HG03060 (cell line): ENCODE results near the gene UBE2V1.

Experiments used
- ATAC-seq: cut with Tn5 transposase; IDR thresholded peaks from one replicate; pipeline ENCODE4 v1.9.1; 2021; ENCODE audit warnings: low read depth, moderate number of reproducible peaks; ENCODE audit not compliant: unreplicated experiment

UBE2V1 gene

DNA sequence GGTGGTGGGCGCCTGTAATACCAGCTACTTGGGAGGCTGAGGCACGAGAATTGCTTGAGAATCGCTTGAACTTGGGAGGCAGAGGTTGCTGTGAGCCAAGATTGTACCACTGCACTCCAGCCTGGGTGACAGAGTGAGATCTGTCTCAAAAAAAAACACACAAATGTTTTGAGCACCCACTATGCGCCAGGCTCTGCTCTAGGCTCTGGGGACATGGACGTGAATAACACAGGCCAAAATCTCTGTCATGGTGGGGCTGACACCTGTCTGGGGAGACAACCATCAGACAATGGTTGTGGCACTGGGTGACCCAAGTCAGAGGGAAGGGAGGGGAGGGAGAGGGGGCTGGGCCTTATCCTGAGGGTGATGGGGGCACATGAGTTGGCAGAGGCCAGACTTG is 62.7 kb downstream of the UBE2V1 start:
- no peak for ATAC-seq

DNA sequence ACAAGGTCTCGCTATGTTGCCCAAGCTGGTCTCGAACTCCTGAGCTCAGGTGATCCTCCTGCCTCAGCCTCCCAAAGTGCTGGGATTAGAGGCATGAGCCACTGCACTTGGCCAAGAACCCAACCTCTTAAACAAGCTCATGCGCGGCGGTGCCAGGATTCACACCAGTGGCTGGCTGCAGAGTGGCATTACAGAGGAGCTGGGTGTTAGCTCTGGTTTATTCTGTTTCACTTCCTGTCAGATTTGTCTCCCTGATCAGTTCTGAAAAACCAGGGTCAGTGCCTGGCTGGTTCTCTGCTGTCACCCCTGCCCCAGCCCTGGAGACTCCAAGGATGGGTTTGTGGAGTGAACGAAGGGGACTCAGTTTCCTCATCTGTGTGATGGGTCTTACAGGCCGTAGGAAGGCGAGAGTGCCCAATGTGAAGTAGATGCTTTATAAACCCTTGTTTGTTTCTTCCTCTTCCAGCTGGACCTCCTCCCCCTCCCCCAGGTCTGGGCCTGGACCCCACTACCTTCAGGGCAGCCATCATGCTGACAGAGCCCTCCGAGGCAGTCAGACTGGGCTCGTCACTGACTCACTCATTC is 63.4 kb downstream of the UBE2V1 start:
- ATAC-seq, result no peak

DNA sequence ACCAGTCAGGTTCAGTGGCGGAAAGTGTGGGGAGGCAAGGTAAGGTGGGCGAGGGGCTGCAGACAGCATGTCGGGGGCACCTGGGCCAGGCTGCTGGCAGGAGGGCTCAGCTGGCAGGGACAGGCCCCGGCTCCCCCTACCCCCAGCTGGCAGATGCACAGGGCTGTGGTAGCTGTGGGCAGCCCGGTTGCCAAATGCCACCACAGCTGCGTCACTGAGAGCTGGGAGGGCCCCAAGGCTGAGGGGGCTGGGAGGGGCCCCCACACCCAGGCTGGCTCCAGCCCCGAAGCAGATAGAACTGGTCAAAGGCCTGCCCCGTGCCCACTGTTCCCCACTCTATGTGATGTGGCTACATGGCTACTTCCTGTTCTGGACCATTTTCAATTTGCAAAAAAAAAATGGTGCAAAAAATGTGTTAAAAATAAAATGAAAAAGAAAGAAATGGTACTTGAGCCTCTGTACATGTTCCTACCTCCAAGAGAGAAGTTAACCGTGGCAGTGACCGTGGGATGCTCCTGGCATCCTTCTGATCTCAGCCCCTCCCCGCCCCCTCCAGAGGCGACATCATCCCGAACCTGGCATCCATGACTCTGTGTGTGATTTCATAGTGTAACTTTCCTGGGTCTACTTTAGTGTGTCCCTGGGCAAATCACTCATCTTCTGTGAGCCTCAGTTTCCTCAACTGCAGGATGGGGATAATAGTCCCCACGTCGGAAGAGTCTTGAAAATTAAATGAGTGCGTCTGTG is 64.4 kb downstream of the UBE2V1 start:
- no peak for ATAC-seq

DNA sequence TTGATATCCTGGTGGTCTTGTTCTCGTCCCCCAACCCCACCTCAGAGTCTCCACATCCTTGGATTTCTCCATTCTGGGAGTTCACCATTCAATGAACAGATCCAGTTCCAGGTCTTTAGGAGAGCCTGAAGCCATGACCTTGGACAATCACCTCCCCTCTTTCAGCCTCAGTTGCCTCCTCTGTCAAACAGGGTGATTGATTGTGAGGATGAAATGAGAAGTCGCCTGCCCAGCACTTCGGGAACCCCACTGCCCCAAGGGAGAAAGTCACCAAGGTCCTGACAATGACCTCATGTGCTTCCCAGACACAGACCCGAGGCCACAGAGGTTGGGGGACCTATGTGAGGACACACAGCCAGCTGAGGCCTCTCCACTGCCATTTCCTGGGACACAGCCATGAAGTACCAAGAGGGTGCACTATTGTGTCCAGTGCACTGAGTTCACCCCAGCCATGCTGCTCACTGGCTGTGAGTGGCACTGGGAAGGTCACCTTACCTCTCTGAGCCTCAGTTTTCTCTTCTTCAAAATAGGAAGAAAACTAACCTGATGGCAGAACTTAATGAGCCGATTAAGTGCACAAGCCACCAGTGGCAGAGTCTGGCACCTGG is 68.5 kb downstream of the UBE2V1 start:
- no peak for ATAC-seq

DNA sequence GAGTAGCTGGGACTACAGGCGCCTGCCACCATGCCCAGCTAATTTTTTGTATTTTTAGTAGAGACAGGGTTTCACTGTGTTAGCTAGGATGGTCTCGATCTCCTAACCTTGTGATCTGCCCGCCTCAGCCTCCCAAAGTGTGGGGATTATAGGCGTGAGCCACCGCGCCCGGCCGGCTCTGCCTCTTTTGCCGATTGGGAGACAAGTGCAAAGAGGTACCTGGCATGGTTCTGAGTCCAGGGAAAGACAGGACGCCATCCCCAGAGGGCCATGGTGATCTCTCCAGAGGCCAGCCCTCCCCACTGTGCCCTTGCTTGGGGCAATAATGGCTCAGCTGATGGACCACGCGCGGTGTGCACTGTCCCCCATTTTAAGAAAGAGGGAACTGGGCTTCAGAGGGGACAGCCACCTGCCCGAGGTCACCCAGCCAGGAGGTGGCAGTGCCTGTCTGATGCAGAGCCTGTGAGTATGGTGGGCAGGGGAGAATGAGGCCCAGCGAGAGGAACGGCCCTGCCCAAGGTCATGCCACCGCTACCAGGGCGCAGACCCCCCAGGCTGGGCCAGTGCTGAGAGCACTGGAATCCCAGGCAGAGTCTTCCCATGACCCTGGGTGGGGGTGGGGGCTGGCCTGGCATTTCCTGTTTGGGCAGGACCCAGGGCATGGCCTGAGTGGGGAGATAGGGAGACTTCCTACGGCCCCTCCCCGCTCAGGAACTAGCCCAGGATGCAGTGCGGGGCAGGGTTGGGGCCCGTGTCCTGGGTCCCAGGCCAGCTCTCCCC is 69.2 kb downstream of the UBE2V1 start:
- ATAC-seq, result no peak

DNA sequence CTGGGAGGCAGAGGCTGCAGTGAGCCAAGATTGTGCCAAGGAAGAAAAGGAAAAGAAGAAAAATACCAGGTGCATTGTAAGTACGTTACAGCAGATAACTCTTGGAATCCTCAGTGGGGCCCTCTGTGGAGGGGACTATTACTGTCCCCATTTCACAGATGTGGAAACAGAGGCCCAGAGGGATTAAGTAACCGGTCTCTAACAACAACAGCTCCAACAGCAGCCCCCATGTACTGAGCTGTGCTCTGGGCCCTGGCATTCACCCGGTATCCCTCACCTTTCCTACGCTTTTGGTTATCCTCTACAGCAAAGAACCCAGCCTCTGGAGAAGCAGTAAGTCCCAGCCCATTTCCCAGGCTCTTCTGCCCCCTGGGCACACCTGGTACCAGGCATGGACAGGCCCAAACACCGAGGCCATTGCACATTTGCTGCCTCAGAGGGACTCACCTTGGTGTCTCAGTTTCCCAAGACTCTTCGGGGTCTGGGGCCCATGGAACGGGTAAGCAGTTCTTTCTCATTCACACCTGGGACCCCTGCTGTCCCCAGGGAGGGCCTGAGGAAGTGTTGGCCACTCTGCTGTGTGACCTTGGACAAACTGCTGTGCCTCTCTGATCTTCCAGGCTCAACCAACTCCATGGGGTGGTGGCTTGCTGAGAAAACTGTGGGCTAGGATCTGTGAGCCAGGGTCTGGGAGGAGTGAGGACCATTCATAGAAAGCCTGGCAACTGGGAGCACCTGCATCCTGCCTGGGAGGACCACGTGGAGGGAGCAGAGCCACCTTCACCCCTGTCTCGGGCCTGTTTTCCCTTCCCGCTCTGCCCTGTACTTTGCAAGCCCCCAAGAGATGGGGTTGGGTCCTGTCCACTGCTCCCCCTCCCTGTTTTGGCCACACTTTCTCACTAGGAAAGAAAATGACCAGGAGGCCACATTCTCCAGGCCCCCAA is 70.3 kb downstream of the UBE2V1 start:
- no peak for ATAC-seq

DNA sequence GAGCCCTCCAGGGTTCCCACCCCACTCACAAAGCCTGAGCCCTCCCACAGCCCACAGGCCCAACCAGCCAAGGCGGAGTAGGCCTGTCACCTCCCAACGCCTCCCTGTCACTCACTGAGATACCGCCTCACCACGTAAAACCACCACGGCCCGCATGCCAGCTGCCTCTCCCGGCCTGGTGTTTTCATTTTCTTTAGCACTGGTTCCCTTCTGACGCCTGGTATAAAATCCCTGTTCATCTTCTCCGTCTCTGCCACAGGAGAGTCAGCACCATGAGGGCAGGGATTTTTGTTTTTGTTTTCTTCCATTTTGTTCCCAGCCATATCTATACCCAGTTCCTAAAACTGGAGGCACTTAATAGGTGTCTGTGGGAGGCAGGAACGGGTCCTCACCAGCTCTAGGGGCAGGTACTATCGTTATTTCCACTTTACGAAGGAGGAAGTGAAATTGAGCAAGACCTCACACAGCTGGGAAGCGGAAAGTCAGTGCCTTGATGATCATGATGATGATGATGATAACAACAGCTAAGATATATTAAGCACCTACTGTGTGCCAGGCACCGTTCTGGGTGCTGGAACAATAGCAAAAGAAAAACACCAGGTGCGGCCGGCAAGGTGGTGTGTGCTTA is 71.6 kb downstream of the UBE2V1 start:
- ATAC-seq, result no peak

DNA sequence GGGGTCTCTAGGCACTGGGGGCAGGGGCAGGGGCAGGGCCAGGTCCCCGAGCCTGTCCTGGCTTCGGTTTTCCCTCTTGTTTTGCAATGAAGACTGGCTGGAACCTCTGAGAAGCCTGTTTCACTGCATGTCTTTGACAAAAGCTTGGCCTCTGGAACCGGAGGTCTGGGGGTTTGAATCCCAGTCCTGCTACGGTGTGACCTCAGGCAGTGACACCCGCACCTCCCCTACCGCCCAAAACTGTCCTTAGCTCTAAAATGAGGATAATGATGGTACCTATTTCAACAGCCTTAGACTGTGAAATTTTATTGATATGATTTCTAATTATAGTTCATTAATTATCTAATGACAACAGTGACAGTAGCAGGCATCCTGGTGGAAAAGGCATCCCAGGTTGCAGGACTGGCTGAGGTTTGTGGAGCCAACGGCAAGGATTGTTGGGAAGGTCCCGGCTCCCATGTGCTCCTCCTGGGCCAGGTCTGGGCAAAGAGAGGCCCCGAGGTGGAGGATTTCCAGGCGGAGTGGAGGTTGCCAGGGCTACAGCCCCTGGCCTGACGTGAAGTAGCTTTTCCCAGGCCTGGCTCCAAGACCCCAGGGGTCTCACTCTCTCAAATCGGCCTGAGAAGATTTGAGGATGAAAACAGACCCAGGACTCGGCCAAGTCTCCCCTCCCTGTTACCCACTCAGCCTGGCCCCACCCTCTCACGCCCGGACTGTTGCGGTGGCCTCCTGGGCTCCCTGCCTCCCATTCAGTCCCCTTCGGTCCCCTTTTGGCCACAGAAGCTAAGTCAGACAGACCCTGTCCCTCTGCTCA is 72.3 kb downstream of the UBE2V1 start:
- ATAC-seq, result no peak

DNA sequence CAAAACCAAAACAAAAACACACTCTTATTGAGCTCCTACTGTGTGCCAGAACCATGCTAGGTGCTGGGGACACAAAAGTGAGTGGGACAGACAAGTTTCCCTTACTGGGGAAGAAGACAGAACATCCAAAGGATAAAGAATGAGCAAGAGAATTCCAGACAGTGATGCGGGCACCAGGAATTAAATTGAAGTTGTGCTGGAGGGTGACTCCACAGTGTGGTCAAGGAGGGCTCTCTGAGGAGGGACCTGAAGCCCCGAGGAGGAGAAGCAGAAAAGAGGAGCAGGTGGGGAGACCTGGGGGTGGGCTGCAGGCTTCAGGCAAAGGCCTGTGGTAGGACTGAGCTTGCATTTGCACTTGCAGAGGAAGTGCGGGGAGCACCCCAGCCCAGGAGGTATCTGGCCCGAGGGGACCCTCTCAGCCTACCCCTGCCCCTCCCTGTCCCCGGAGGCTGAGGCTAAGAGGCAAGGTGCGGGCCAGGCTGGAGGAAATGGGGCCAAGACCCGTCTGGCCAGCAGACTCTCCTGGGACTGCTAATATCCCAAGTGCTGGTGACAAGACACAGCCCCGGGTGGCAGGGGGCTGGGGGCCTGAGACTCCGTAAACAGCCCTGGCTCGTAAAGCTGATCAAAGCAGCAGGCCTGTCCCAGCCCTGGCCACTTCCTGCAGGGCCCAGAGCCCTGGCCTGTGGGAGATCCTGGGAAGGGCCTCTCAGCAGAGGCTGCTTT is 73.1 kb downstream of the UBE2V1 start:
- ATAC-seq, result no peak

DNA sequence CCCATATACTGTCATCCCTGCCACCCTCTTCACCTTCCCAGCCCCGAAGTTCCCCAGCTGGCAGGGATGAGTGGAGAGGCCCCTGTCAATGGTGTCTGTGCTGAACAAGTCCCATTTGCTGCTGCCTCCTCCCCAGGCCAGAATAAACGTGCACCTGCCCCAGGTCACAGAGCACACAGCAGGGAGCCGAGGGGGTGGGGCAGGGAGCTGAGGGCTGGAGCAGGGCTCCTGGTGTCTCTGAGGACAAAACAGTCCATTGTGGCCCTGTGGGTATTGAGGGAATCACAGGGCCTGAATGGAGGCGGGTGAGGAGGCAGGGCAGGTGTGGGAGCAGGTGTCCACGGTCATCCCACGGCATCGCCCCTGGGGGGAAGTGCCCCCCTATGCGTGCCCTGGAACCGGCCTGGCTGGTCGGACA is 74.4 kb downstream of the UBE2V1 start:
- no peak for ATAC-seq

DNA sequence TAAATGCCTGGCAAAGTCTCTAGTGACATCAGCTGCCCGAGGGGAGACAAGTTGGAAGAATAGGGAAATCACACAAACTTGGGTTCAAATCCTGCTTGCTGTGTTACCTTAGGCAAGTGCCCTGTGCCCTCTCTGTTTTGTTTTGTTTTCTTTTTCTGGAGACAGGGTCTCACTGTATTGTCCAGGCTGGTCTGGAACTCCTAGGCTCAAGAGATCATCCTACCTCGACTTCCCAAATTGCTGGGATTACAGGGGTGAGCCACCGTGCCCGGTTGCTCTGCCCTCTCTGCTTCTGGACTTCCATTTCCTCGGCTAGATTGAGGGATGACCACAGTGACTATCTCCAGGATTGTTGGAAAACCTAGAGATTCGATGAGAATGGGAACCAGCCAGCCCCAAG is 74.8 kb downstream of the UBE2V1 start:
- ATAC-seq, result no peak

DNA sequence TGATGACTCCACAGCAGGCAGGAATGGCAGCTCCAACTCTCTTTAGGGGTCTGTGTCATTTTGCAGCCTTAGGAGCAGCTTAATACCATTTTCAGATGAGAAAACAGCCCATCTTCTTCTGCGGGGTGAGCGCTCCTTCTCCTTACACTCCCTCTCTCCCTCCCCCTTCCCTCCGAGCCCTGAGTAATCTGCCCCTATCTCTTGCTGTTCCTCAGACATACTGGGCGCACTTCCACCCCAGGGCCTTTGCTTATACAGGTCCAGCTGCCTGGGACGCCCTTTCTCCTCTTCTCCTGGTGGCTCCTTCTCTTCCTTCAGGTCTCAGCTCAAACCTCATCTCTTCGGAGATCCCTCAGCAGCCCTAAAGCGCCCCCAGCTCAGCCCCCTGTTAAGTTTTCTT is 75.4 kb downstream of the UBE2V1 start:
- ATAC-seq, result no peak

DNA sequence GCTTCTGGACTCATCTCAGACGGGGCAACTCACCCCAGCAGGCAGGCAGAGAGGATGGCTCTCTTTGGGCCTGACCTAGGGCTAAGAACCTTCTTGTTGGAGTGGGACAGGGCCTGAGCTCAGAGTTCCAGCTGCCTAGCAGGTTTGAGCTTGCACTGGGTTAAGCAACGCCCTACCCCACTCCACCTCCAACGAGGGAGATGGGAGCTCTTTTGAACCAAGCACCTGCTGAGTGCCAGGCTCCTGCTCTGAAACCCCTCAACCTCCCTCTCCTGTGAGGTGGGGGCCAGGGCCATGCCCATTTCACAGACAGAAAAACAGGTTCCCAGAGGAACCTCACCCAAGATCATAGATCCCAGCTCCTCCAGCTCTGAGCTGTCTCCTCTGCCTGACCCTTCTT is 75.8 kb downstream of the UBE2V1 start:
- ATAC-seq, result no peak

DNA sequence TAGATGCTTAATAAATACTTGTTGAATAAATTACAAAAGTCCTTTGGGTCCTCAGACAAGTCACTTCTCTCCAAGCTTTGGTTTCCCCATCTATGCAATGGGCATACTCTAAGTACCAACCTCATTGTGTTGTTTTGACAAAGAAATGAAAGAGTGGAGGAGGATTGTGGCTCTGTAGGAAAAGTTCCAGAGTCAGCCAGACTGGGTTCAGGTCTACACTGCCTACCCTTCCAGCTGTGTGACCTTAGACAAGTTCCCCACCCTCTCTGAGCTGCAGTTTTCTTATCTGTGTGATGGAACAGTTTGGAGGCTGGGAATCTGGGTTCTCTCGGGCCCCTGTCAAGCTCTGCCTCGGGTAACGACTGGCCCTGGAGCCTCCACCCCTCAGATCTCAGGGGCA is 76.2 kb downstream of the UBE2V1 start:
- no peak for ATAC-seq

DNA sequence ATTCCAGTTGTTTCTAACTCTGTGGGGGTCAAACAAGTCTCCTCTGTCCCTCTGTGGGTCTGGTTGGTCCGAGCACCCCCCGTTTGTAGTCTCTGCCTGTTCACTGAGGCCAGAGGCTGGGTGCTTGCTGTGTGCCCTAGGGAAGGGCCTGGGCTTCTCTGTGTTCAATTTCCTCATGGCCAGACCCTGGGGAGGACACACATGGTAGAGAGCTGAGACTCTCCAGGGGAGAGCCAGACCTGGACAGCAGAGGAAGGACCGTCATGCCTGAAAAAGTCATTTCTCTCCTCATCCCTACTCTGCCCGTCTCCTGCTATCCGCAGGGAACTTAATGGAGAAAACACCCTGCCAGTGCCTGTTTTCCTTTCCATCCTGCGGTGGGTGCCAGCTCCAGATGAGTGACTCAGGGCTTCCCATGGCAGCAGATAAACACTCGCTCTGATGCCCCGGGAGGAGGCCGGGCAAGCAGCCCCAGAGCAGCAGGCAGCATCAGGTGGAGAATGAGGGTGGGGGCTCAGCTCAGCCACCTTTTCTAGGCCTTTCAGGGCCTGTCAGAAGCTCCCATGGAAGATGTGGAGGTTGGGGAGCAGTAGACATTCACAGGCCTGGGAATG is 78.3 kb downstream of the UBE2V1 start:
- no peak for ATAC-seq

DNA sequence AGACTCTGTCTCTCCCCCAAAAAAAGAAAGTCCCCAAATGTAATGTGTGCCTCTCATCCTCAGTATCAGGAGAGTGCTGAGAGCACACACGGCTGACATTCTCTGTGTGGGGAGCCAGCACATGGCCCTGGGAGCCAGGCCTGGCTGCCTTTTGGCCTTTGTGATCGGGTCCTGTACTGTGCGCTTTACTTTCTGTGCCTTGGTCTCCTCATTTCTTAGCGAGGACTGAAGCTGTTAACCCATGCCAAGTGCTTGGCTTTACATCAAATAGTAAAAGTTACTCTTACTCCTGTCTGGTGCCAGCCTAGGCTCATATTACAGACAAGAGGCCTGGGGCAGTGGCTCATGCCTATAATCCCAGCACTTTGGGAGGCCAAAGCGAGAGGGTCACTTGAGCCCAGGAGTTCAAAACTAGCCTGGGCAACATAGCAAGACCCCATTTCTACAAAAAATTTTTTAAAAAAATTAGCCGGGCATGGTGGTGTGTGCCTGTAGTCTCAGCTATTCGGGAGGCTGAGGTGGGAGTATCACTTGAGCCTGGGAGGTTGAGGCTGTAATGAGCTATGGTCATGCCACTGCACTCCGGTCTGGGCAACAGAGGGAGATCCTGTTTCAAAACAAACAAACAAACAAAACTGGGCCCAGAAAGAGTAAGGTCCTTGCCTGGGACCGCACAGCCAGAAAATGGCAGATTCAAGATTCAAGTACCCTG is 79.8 kb downstream of the UBE2V1 start:
- no peak for ATAC-seq
